Fibroblast of lung (primary cell): ENCODE results near the gene KCNT1. TPM values are rescaled to one million over a fixed set of nuclear protein-coding genes. Genes with fewer than 3 reads are reported as not detected.

Experiments used
- DNase-seq, 2 donors: peaks; one replicate each; pipeline versions ENCODE4 v3.0.0 to v3.0.0-alpha.2; 2010; ENCODE audit warnings: low read depth in 2 of 2
- H2AFZ ChIP-seq: 2 replicates; pipeline ENCODE4 v1.5.1; 2012; ENCODE audit warnings: low read length, control low read depth, inconsistent platforms
- H3K27ac ChIP-seq: 2 replicates; pipeline ENCODE4 v1.5.1; 2011; ENCODE audit warnings: low read length, control low read depth; ENCODE audit not compliant: insufficient read depth
- H3K27me3 ChIP-seq: 2 replicates; pipeline ENCODE4 v1.5.1; 2011; ENCODE audit warnings: mild to moderate bottlenecking, low read length; ENCODE audit not compliant: control insufficient read depth, insufficient read depth
- H3K36me3 ChIP-seq: 2 replicates; pipeline ENCODE4 v1.5.1; 2011; ENCODE audit warnings: low read length; ENCODE audit not compliant: control insufficient read depth, insufficient read depth
- H3K4me1 ChIP-seq: 2 replicates; pipeline ENCODE4 v1.5.1; 2011; ENCODE audit warnings: low read length; ENCODE audit not compliant: control insufficient read depth, insufficient read depth; ENCODE audit errors: extremely low read depth
- H3K4me2 ChIP-seq: 2 replicates; pipeline ENCODE4 v1.5.1; 2011; ENCODE audit warnings: low read length, control low read depth; ENCODE audit not compliant: insufficient read depth; ENCODE audit errors: extremely low read depth
- H3K4me3 ChIP-seq, 4 experiments: fragments of 200-600 bp in 1 of 4; sonication (generic) in 1 of 4; replicated peaks in 1 of 4; 2 replicates each; pipeline ENCODE4 v1.5.1; 2011 to 2016; ENCODE audit warnings: low read length in 4 of 4, low read depth in 3 of 4, mild to moderate bottlenecking in 3 of 4, control low read depth in 2 of 4, inconsistent platforms in 1 of 4, mixed read lengths in 1 of 4; ENCODE audit not compliant: insufficient read depth in 1 of 4; ENCODE audit errors: control extremely low read depth in 1 of 4
- H3K79me2 ChIP-seq: 2 replicates; pipeline ENCODE4 v1.5.1; 2012; ENCODE audit warnings: mild to moderate bottlenecking, low read length, inconsistent platforms; ENCODE audit not compliant: control insufficient read depth, insufficient read depth
- H3K9ac ChIP-seq: 2 replicates; pipeline ENCODE4 v1.5.1; 2011; ENCODE audit warnings: mild to moderate bottlenecking, low read length, control low read depth; ENCODE audit not compliant: insufficient read depth
- H3K9me3 ChIP-seq: 2 replicates; pipeline ENCODE4 v1.5.1; 2012; ENCODE audit warnings: low read depth, low read length; ENCODE audit not compliant: control insufficient read depth, insufficient read depth
- H4K20me1 ChIP-seq: 2 replicates; pipeline ENCODE4 v1.5.1; 2011; ENCODE audit warnings: low read length; ENCODE audit not compliant: control insufficient read depth, insufficient read depth; ENCODE audit errors: extremely low read depth
- CTCF ChIP-seq, 2 donors: IDR thresholded peaks in 1 of 2; conservative IDR thresholded peaks in 1 of 2; 1 replicate in 1 of 2; 2 replicates in 1 of 2; pipeline ENCODE4 v1.5.1; 2011 to 2012; ENCODE audit warnings: low read length in 2 of 2, control low read depth in 1 of 2, inconsistent platforms in 1 of 2, low read depth in 1 of 2, mild to moderate bottlenecking in 1 of 2
- EZH2 ChIP-seq: IDR thresholded peaks from 2 replicates; pipeline ENCODE4 v1.5.1; 2012; ENCODE audit warnings: low read length, control low read depth, mild to moderate bottlenecking; ENCODE audit errors: missing control alignments
- polyA plus RNA-seq, 2 donors: library from polyadenylated mRNA; depleted of rRNA in 1 of 2; stranded (reverse) in 1 of 2; unstranded in 1 of 2; fragments of >200 nt; gene quantifications; 2 replicates each; pipeline ENCODE4 v1.2.1, GENCODE V29; 2011 to 2012; ENCODE audit warnings: missing spikeins in 1 of 2
- total RNA-seq: library from RNA; depleted of rRNA; stranded (reverse); fragments of >200 nt; gene quantifications from 2 replicates; pipeline ENCODE4 v1.2.1, GENCODE V29; 2014

The KCNT1 gene
- total and polyA plus RNA-seq, 2 donors (not counting 1 experiment from before 2014, with no cell fraction given): not detected

GRCh38 chr9:135840107-135840506, 138.1 kb downstream of the KCNT1 start:
- no peaks in the 10 kb centered on the region for H3K4me1 ChIP-seq
- H4K20me1 ChIP-seq: no peaks in the 10 kb centered on the region
- no peak for DNase-seq
- H3K9me3 ChIP-seq: no peaks in the 10 kb centered on the region
- H3K27me3 ChIP-seq: no peaks in the 10 kb centered on the region
- H3K9ac ChIP-seq: no peak overlapping the region
- H2AFZ ChIP-seq: no peak overlapping the region
- H3K4me2 ChIP-seq: no peak overlapping the region
- H3K4me3 ChIP-seq: no peak overlapping the region
- no peak for TF ChIP-seq CTCF (conservative IDR thresholded peaks at IDR 0.05 in 1 of 2, IDR thresholded peaks at IDR 0.05 in 1 of 2; ENCODE audit: low read depth in 1 of 2, low read length in 2 of 2)
- no peak for TF ChIP-seq EZH2
- no peak overlapping the region for H3K27ac ChIP-seq
- peaks cover 2% of the 10 kb centered on the region for H3K36me3 ChIP-seq
- no peaks in the 10 kb centered on the region for H3K79me2 ChIP-seq

GRCh38 chr9:135840539-135840938, 138.6 kb downstream of the KCNT1 start:
- no peaks in the 10 kb centered on the region for H3K9me3 ChIP-seq
- no peaks in the 10 kb centered on the region for H4K20me1 ChIP-seq
- no peaks in the 10 kb centered on the region for H3K79me2 ChIP-seq
- DNase-seq: no peak
- H3K27me3 ChIP-seq: no peaks in the 10 kb centered on the region
- H3K36me3 ChIP-seq: peaks cover 2% of the 10 kb centered on the region
- no peak overlapping the region for H3K27ac ChIP-seq
- H3K4me3 ChIP-seq: no peak overlapping the region
- no peak overlapping the region for H3K9ac ChIP-seq
- H3K4me1 ChIP-seq: no peaks in the 10 kb centered on the region
- TF ChIP-seq EZH2: no peak
- TF ChIP-seq CTCF (conservative IDR thresholded peaks at IDR 0.05 in 1 of 2, IDR thresholded peaks at IDR 0.05 in 1 of 2; ENCODE audit: low read depth in 1 of 2, low read length in 2 of 2): no peak
- no peak overlapping the region for H2AFZ ChIP-seq
- no peak overlapping the region for H3K4me2 ChIP-seq

Other genes starting within 250 kb of the KCNT1 start
- 8.7 and 8.9 TPM in 2 replicates for gene PPP1R26, start 222.4 kb upstream of the KCNT1 start, total RNA-seq
- gene PPP1R26, start 222.4 kb upstream of the KCNT1 start, polyA plus RNA-seq: 1.7 and 2.9 TPM in 2 replicates
- gene MRPS2, start 201.5 kb upstream of the KCNT1 start, total RNA-seq: 10.4 and 11.6 TPM in 2 replicates
- 43.6 and 73.1 TPM in 2 replicates for gene MRPS2, start 201.5 kb upstream of the KCNT1 start, polyA plus RNA-seq
- not detected in 2 replicates for gene LCN1, start 180.7 kb upstream of the KCNT1 start, total RNA-seq
- gene LCN1, start 180.7 kb upstream of the KCNT1 start, polyA plus RNA-seq: not detected in 2 replicates
- not detected in 2 replicates for gene OBP2A, start 156.1 kb upstream of the KCNT1 start, total RNA-seq
- not detected in 2 replicates for gene OBP2A, start 156.1 kb upstream of the KCNT1 start, polyA plus RNA-seq
- not detected in 2 replicates for gene PAEP, start 140.4 kb upstream of the KCNT1 start, total RNA-seq
- not detected in 2 replicates for gene PAEP, start 140.4 kb upstream of the KCNT1 start, polyA plus RNA-seq
- not detected in 2 replicates for gene GLT6D1, start 62.6 kb upstream of the KCNT1 start, total RNA-seq
- not detected in 2 replicates for gene GLT6D1, start 62.6 kb upstream of the KCNT1 start, polyA plus RNA-seq
- not detected in 2 replicates for gene LCN9, start 38.9 kb upstream of the KCNT1 start, total RNA-seq
- gene LCN9, start 38.9 kb upstream of the KCNT1 start, polyA plus RNA-seq: not detected in 2 replicates
- not detected in 2 replicates for gene SOHLH1, start 2.7 kb upstream of the KCNT1 start, total RNA-seq
- gene SOHLH1, start 2.7 kb upstream of the KCNT1 start, polyA plus RNA-seq: not detected in 2 replicates
- 17.7 and 18.8 TPM in 2 replicates for gene CAMSAP1, start 205.4 kb downstream of the KCNT1 start, total RNA-seq
- 5.0 and 7.2 TPM in 2 replicates for gene CAMSAP1, start 205.4 kb downstream of the KCNT1 start, polyA plus RNA-seq